ENCODE measurements around the gene HAS3. TPM values are rescaled to one million over a fixed set of nuclear protein-coding genes. Genes with fewer than 3 reads are reported as not detected.
A peak's percentile ranks its signal among the peaks of the same experiment; 100 is the strongest.
"Not testable (repeated sequence)": the region's sequence is repeated elsewhere in the genome, so short reads cannot be mapped to it uniquely, and the experiment has no call there.

HAS3 gene
- total RNA-seq, 1 experiment from 2014 or later: 6.9 TPM

- in situ Hi-C loops (cut with HindIII; ENCODE audit: low pct_unique_long_range_greater_than_20kb, low sequenced_read_pairs): no loop called here
- POLR2A ChIA-PET: no interaction called here
Measured at GRCh38 chr16:69143116-69143515, 37.7 kb downstream of the HAS3 start.

GRCh38 chr16:69145658-69146057, 40.2 kb downstream of the HAS3 start:
- H3K27ac ChIP-seq (ENCODE audit: low read length): no peak overlapping the region
- no peaks in the 10 kb centered on the region for H3K27me3 ChIP-seq (ENCODE audit: control insufficient read depth, insufficient read depth, low read length)
- intact Hi-C loops (cut with micrococcal nuclease; ENCODE audit: unreplicated experiment) (no loop called here), in situ Hi-C loops (cut with HindIII; ENCODE audit: low pct_unique_long_range_greater_than_20kb, low sequenced_read_pairs) (no loop called here)
- DNase-seq (ENCODE audit: low read depth, low spot score) (no peak), ATAC-seq (no peak)
- H3K36me3 ChIP-seq (ENCODE audit: control insufficient read depth, insufficient read depth, low read length): peaks cover 13% of the 10 kb centered on the region
- H3K4me1 ChIP-seq (ENCODE audit: control insufficient read depth, insufficient read depth, low read length): no peaks in the 10 kb centered on the region
- no peaks in the 10 kb centered on the region for H3K9me3 ChIP-seq (ENCODE audit: control insufficient read depth, insufficient read depth, low read depth, low read length)
- TF ChIP-seq SIN3A (IDR thresholded peaks at IDR 0.05; ENCODE audit: borderline replicate concordance, insufficient read depth, low read depth, low read length): no peak
- TF ChIP-seq, protein P1, sequence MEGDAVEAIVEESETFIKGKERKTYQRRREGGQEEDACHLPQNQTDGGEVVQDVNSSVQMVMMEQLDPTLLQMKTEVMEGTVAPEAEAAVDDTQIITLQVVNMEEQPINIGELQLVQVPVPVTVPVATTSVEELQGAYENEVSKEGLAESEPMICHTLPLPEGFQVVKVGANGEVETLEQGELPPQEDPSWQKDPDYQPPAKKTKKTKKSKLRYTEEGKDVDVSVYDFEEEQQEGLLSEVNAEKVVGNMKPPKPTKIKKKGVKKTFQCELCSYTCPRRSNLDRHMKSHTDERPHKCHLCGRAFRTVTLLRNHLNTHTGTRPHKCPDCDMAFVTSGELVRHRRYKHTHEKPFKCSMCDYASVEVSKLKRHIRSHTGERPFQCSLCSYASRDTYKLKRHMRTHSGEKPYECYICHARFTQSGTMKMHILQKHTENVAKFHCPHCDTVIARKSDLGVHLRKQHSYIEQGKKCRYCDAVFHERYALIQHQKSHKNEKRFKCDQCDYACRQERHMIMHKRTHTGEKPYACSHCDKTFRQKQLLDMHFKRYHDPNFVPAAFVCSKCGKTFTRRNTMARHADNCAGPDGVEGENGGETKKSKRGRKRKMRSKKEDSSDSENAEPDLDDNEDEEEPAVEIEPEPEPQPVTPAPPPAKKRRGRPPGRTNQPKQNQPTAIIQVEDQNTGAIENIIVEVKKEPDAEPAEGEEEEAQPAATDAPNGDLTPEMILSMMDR (IDR thresholded peaks at IDR 0.05): no peak
- no peak for TF ChIP-seq POLR2AphosphoS5 (IDR thresholded peaks at IDR 0.05; ENCODE audit: low read depth, low read length)
- TF ChIP-seq TCF7L2 (IDR thresholded peaks at IDR 0.05; ENCODE audit: low read depth, low read length): no peak
- TF ChIP-seq, protein P2, sequence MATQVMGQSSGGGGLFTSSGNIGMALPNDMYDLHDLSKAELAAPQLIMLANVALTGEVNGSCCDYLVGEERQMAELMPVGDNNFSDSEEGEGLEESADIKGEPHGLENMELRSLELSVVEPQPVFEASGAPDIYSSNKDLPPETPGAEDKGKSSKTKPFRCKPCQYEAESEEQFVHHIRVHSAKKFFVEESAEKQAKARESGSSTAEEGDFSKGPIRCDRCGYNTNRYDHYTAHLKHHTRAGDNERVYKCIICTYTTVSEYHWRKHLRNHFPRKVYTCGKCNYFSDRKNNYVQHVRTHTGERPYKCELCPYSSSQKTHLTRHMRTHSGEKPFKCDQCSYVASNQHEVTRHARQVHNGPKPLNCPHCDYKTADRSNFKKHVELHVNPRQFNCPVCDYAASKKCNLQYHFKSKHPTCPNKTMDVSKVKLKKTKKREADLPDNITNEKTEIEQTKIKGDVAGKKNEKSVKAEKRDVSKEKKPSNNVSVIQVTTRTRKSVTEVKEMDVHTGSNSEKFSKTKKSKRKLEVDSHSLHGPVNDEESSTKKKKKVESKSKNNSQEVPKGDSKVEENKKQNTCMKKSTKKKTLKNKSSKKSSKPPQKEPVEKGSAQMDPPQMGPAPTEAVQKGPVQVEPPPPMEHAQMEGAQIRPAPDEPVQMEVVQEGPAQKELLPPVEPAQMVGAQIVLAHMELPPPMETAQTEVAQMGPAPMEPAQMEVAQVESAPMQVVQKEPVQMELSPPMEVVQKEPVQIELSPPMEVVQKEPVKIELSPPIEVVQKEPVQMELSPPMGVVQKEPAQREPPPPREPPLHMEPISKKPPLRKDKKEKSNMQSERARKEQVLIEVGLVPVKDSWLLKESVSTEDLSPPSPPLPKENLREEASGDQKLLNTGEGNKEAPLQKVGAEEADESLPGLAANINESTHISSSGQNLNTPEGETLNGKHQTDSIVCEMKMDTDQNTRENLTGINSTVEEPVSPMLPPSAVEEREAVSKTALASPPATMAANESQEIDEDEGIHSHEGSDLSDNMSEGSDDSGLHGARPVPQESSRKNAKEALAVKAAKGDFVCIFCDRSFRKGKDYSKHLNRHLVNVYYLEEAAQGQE (IDR thresholded peaks at IDR 0.05; ENCODE audit: insufficient read depth in 1 of 2, low read depth in 2 of 2, low read length in 1 of 2): no peak
- POLR2A ChIA-PET: no interaction called here
- BruUV-seq (replicated peaks): TSS peak; percentile 41
- no peak overlapping the region for H3K4me3 ChIP-seq (ENCODE audit: low read depth in 2 of 2, low read length in 2 of 2)
- CTCF ChIA-PET: no interaction called here

More at GRCh38 chr16:69143116-69143515, 37.7 kb downstream of the HAS3 start:
- intact Hi-C loops (cut with micrococcal nuclease; ENCODE audit: unreplicated experiment): no loop called here
- BruUV-seq (replicated peaks): no TSS peak
- Histone ChIP-seq H3K36me3 (ENCODE audit: control insufficient read depth, insufficient read depth, low read length) (peaks cover 13% of the 10 kb centered on the region), H3K27me3 (ENCODE audit: control insufficient read depth, insufficient read depth, low read length) (no peaks in the 10 kb centered on the region), H3K9me3 (ENCODE audit: control insufficient read depth, insufficient read depth, low read depth, low read length) (no peaks in the 10 kb centered on the region), H3K4me3 (ENCODE audit: low read depth in 2 of 2, low read length in 2 of 2) (no peak overlapping the region), H3K27ac (ENCODE audit: low read length) (no peak overlapping the region), H3K4me1 (ENCODE audit: control insufficient read depth, insufficient read depth, low read length) (no peaks in the 10 kb centered on the region)
- TF ChIP-seq SIN3A (IDR thresholded peaks at IDR 0.05; ENCODE audit: borderline replicate concordance, insufficient read depth, low read depth, low read length): no peak
- no peak for TF ChIP-seq POLR2AphosphoS5 (IDR thresholded peaks at IDR 0.05; ENCODE audit: low read depth, low read length)
- TF ChIP-seq, protein P1 (IDR thresholded peaks at IDR 0.05): no peak
- TF ChIP-seq TCF7L2 (IDR thresholded peaks at IDR 0.05; ENCODE audit: low read depth, low read length): no peak
- TF ChIP-seq, protein P2 (IDR thresholded peaks at IDR 0.05; ENCODE audit: insufficient read depth in 1 of 2, low read depth in 2 of 2, low read length in 1 of 2): no peak
- CTCF ChIA-PET: no interaction called here
- no peak for DNase-seq (ENCODE audit: low read depth, low spot score)
- ATAC-seq: peak; percentile 72; the same call in 1 of the 2 replicates

GRCh38 chr16:69149621-69150020, 44.2 kb downstream of the HAS3 start:
- in situ Hi-C loops (cut with HindIII; ENCODE audit: low pct_unique_long_range_greater_than_20kb, low sequenced_read_pairs); ATAC-seq; H3K4me1 ChIP-seq (ENCODE audit: control insufficient read depth, insufficient read depth, low read length); BruUV-seq (replicated peaks); H3K27ac ChIP-seq (ENCODE audit: low read length); H3K9me3 ChIP-seq (ENCODE audit: control insufficient read depth, insufficient read depth, low read depth, low read length); H3K4me3 ChIP-seq (ENCODE audit: low read depth in 2 of 2, low read length in 2 of 2); H3K27me3 ChIP-seq (ENCODE audit: control insufficient read depth, insufficient read depth, low read length); DNase-seq (ENCODE audit: low read depth, low spot score): not testable (repeated sequence)
- POLR2A ChIA-PET: interaction anchor here (0.6 kb wide), 1 partner anchor 41 kb away, joined by 3 read pairs; no protein-coding TSS in a partner anchor
- CTCF ChIA-PET: interaction anchor here (0.9 to 1.0 kb wide), 2 partner anchors 138 to 514 kb away, joined by 4 read pairs; no protein-coding TSS in a partner anchor
- intact Hi-C loops (cut with micrococcal nuclease; ENCODE audit: unreplicated experiment): loop anchor here (5.0 kb wide), 1 partner anchor 138 kb away; no protein-coding TSS in a partner anchor
- peaks cover 18% of the 10 kb centered on the region for H3K36me3 ChIP-seq (ENCODE audit: control insufficient read depth, insufficient read depth, low read length)
